NT2/D1 (cell line): Measurements from ENCODE around the gene DLK2.
"Not testable (repeated sequence)": the region's sequence is repeated elsewhere in the genome, so short reads cannot be mapped to it uniquely, and the experiment has no call there.

ENCODE experiments used
- DNase-seq: peaks from one replicate; pipeline ENCODE4 v3.0.0-alpha.2; 2011; ENCODE audit warnings: low read depth, low spot score
- H3K27me3 ChIP-seq: 2 replicates; pipeline ENCODE4 v1.6.0; 2011; ENCODE audit warnings: mild to moderate bottlenecking; ENCODE audit not compliant: insufficient read length, insufficient read depth
- H3K36me3 ChIP-seq: 2 replicates; pipeline ENCODE4 v1.6.1; 2011; ENCODE audit warnings: mild to moderate bottlenecking, low read length, mixed read lengths; ENCODE audit not compliant: insufficient read depth, insufficient read length
- H3K4me1 ChIP-seq: 2 replicates; pipeline ENCODE4 v1.5.1; 2011; ENCODE audit not compliant: insufficient read depth, insufficient read length
- H3K4me3 ChIP-seq: 2 replicates; pipeline ENCODE4 v1.5.1; 2011; ENCODE audit warnings: low read depth; ENCODE audit not compliant: insufficient read length
- H3K9ac ChIP-seq: 2 replicates; pipeline ENCODE4 v1.6.0; 2011; ENCODE audit warnings: low read depth; ENCODE audit not compliant: insufficient read length
- H3K9me3 ChIP-seq: 2 replicates; pipeline ENCODE4 v1.5.1; 2011; ENCODE audit warnings: mild to moderate bottlenecking, low read length; ENCODE audit not compliant: insufficient read depth
- SUZ12 ChIP-seq: IDR thresholded peaks from 2 replicates; pipeline ENCODE4 v1.6.1; 2011; ENCODE audit not compliant: insufficient read length, insufficient read depth; ENCODE audit errors: extremely low read depth
- YY1 ChIP-seq: IDR thresholded peaks from 2 replicates; pipeline ENCODE4 v1.6.1; 2011; ENCODE audit not compliant: insufficient read length, insufficient read depth
- ZNF274 ChIP-seq: IDR thresholded peaks from 2 replicates; pipeline ENCODE4 v1.6.1; 2011; ENCODE audit warnings: mild to moderate bottlenecking, low read depth, low read length

Gene DLK2

DNA sequence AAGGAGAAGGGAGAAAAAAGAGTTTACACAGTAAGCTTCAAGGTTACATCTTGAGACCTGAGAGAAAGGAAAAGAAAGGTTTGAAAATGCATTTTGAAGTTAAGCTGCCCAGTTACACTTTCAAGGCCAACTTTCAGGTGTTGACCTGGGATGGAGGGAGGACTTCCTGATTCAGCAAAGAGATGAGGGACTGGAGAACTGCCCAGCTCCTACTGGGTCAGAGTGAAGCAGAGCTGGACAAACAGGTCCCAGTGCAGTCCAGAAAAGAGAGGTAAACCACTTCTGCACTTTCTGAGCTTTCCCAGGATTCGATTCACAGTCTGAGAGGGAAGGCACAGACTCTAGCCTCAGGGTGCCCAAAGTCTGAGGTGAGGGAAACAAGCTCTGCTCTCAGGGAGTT, 16.1 kb upstream of the DLK2 start:
- no peaks in the 10 kb centered on the region for H3K27me3 ChIP-seq
- DNase-seq = no peak
- no peaks in the 10 kb centered on the region for H3K36me3 ChIP-seq
- H3K9me3 ChIP-seq = no peaks in the 10 kb centered on the region
- H3K4me1 ChIP-seq = peaks cover 10% of the 10 kb centered on the region
- no peak overlapping the region for H3K4me3 ChIP-seq
- no peak overlapping the region for H3K9ac ChIP-seq
- no peak for TF ChIP-seq ZNF274

DNA sequence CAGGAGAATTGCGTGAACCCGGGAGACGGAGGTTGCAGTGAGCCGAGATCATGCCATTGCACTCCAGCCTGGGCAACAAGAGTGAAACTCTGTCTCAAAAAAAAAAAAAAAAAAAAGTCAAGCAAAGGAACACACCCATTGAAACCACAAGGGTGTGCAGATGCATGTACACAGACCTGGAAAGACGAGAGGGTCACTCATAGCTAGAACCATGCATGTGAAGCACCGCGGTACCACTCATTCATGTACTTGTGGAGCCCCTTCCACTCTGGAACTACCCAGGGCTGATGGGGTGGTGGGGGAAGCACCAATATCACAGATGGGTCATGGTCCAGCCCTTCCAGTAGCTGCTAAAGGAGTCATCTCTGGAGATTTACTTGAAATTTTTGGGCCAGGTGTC, 14.6 kb upstream of the DLK2 start:
- DNase-seq = no peak
- TF ChIP-seq ZNF274 = no peak
- no peak for TF ChIP-seq SUZ12
- no peaks in the 10 kb centered on the region for H3K9me3 ChIP-seq
- H3K9ac ChIP-seq = no peak overlapping the region
- H3K27me3 ChIP-seq = no peaks in the 10 kb centered on the region
- no peaks in the 10 kb centered on the region for H3K36me3 ChIP-seq
- peaks cover 10% of the 10 kb centered on the region for H3K4me1 ChIP-seq
- H3K4me3 ChIP-seq = no peak overlapping the region

DNA sequence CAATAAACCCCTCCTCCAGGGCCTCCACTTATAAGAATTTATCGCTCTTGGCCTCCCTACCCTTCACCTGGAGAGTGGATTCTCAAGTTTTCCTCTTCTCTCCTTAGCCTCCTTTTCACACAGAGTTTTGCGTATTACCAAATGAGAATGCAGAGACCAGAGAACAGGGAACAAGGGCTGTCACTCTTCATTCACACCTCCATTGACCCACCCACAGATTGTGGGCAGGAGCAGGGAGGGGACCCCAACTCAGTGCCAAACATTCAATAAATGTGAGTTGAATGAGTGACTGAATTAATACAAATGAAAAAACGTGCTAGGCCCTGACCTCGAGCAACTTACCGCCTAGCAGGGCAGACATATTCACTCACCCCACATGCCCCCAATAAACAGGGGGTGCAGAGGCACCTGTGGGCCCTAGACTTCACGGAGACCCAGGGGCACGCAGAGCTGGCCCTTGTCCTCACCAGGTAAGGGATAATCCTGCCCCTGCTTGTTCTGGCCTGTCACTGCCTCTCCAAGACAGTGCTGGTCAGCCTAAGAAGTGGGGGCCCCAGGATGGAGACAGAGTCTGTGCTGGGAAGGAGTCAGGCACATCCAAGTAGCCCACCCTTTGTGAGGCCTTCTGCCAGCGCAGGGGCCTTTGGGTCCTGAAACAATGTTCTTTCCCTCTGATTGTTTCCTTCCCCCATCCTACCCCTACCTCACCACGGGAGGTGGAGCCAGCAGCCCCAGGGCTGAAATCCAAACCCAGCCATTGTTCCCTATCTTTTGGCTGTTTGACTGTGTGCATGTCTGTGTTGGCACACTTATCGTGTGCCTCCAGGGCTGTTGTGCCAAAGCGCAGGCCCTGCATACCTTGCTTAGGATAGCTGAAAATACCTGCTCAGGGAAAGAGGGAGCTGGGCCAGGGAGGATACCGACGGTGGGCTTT, 13.7 kb upstream of the DLK2 start:
- peaks cover 10% of the 10 kb centered on the region for H3K4me1 ChIP-seq
- H3K27me3 ChIP-seq = no peaks in the 10 kb centered on the region
- H3K9ac ChIP-seq = peak overlapping the region; percentile 24
- no peak overlapping the region for H3K4me3 ChIP-seq
- DNase-seq = no peak
- no peaks in the 10 kb centered on the region for H3K36me3 ChIP-seq
- TF ChIP-seq YY1 = no peak
- TF ChIP-seq ZNF274 = no peak
- no peak for TF ChIP-seq SUZ12
- H3K9me3 ChIP-seq = no peaks in the 10 kb centered on the region

DNA sequence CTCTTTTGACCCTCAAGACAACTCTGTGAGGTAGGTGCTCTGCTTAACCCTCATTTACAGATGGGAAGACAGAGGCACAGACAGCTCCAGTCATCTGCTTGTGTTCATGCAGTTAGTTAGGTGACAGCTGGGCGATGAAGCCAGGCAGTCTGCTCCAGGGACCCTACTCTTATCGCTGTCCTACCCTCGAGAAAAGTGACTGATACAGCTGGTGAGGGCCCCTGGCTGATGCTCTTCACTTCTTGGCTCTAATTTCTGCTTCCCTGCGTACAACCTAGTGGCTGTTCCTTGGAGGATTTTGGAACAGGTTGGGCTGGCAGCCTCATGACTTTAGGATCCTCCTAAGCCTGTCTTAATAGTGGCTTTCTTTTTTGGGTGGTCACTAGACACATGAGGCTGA, 12.9 kb upstream of the DLK2 start:
- Histone ChIP-seq H3K27me3 (no peaks in the 10 kb centered on the region), H3K9me3 (no peaks in the 10 kb centered on the region), H3K4me3 (no peak overlapping the region), H3K9ac (no peak overlapping the region), H3K36me3 (no peaks in the 10 kb centered on the region), H3K4me1 (peaks cover 10% of the 10 kb centered on the region)
- DNase-seq = no peak
- TF ChIP-seq SUZ12 = no peak

DNA sequence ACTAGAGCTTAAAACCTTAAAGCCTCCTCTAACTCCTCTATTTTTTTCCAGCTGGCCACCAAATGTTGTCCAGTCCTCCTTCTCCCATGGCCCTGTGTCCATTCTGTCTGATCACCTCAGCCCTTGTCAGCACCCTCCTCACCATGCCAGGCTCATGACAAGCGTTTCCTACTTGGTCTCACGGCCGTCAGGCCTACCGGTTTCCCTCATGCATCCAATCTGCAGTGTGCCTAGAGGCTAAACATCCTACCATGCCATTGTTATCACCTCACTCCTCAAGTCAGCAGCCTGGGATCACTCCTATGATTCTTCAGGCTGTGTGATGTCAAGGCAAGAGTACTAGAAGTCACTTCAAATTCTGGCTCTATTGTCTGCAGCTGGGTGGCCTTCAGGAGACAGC, 12.4 kb upstream of the DLK2 start:
- Histone ChIP-seq H3K4me3 (no peak overlapping the region), H3K27me3 (no peaks in the 10 kb centered on the region), H3K4me1 (peaks cover 10% of the 10 kb centered on the region), H3K9me3 (no peaks in the 10 kb centered on the region), H3K9ac (no peak overlapping the region), H3K36me3 (no peaks in the 10 kb centered on the region)
- TF ChIP-seq SUZ12 (no peak), YY1 (no peak), ZNF274 (no peak)
- no peak for DNase-seq

DNA sequence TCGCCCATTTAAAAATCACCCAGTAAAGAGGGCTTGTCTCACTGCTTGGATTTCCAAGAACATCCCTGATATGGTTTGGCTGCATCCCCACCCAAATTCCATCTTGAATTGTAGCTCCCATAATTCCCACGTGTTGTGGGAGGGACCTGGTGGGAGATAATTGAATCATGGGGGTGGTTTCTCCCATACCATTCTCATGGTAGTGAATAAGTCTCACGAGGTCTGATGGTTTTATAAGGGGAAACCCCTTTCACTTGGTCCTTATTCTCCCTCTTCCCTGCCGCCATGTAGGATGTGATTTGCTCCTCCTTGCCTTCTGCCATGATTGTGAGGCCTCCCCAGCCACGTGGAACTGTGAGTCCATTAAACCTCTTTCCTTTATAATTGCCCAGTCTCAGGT, 11.9 kb upstream of the DLK2 start:
- not testable (repeated sequence) for H3K4me1 ChIP-seq, H3K27me3 ChIP-seq, H3K9me3 ChIP-seq, DNase-seq, H3K4me3 ChIP-seq, H3K9ac ChIP-seq, H3K36me3 ChIP-seq

DNA sequence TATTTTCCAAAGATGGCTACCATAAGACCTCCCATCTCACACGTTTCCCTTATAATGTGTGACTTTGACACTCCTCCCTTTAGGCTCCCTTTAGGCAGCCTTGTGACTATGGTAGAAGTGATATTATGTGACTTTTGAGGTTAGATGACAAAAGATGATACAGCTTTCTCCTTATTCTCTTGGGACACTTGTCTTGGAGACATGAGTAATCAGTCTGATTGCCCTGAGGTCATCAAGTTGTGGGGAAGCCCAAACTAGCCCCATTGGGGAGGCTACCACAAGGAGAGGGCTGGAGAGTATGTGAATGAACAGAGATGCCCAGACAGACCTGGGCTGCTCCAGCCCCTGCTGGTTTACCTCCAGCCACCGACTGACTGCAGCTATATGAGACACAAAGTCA, 10.6 kb upstream of the DLK2 start:
- DNase-seq = no peak
- TF ChIP-seq ZNF274 (no peak), YY1 (no peak), SUZ12 (no peak)
- peaks cover 10% of the 10 kb centered on the region for H3K4me1 ChIP-seq
- H3K4me3 ChIP-seq = no peak overlapping the region
- no peaks in the 10 kb centered on the region for H3K36me3 ChIP-seq
- H3K9me3 ChIP-seq = no peaks in the 10 kb centered on the region
- no peaks in the 10 kb centered on the region for H3K27me3 ChIP-seq
- H3K9ac ChIP-seq = no peak overlapping the region

DNA sequence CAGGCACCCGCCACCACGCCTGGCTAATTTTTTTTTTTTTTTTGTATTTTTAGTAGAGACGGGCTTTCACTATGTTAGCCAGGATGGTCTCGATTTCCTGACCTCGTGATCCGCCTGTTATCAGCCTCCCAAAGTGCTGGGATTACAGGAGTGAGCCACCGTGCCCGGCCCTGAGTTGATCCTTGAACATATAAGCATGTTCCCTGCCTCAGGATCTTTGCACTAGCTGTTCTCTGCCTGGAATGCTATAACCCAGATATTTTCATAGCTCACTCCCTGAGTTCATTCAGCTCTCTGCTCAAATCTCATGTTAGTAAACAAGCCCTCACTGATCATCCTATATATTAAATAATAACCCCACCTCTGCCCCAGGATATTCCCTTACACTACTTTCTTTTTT, 9.0 kb upstream of the DLK2 start:
- TF ChIP-seq ZNF274 (no peak), YY1 (no peak), SUZ12 (no peak)
- no peaks in the 10 kb centered on the region for H3K36me3 ChIP-seq
- peaks cover 10% of the 10 kb centered on the region for H3K4me1 ChIP-seq
- H3K9ac ChIP-seq = no peak overlapping the region
- H3K27me3 ChIP-seq = no peaks in the 10 kb centered on the region
- no peak overlapping the region for H3K4me3 ChIP-seq
- DNase-seq = no peak
- H3K9me3 ChIP-seq = no peaks in the 10 kb centered on the region
